WTC11 (cell line): Measurements from ENCODE around the gene EXOC3L4.

Source experiments
- ATF2 ChIP-seq: sonication (generic); formaldehyde crosslinking; IDR thresholded peaks from 2 replicates; pipeline ENCODE4 v1.8.1; 2022; ENCODE audit warnings: low read depth, missing genetic modification reagents, borderline replicate concordance
- ATF3 ChIP-seq: sonication (generic); formaldehyde crosslinking; conservative IDR thresholded peaks from 2 replicates; pipeline ENCODE4 v1.8.1; 2022; ENCODE audit warnings: mild to moderate bottlenecking, missing genetic modification reagents
- CBFB ChIP-seq: sonication (generic); formaldehyde crosslinking; IDR thresholded peaks from 2 replicates; pipeline ENCODE4 v1.8.1; 2022; ENCODE audit warnings: mild to moderate bottlenecking, low read depth, missing genetic modification reagents
- CREM ChIP-seq: sonication (generic); formaldehyde crosslinking; IDR thresholded peaks from 2 replicates; pipeline ENCODE4 v1.8.1; 2022; ENCODE audit warnings: mild to moderate bottlenecking, missing genetic modification reagents, moderate library complexity
- CTCF ChIP-seq: fragments of 200-600 bp; IDR thresholded peaks from 2 replicates; pipeline ENCODE4 v1.8.0; 2022; ENCODE audit warnings: antibody characterized with exemption
- E2F1 ChIP-seq: sonication (generic); formaldehyde crosslinking; IDR thresholded peaks from 2 replicates; pipeline ENCODE4 v1.8.0; 2022; ENCODE audit warnings: mild to moderate bottlenecking, missing genetic modification reagents
- ELF4 ChIP-seq: sonication (generic); formaldehyde crosslinking; IDR thresholded peaks from 2 replicates; pipeline ENCODE4 v1.8.1; 2022; ENCODE audit warnings: low read depth, mild to moderate bottlenecking, moderate library complexity, missing genetic modification reagents
- NFATC4 ChIP-seq: fragments of 250-450 bp; sonication (Bioruptor Pico); IDR thresholded peaks from 2 replicates; pipeline ENCODE4 v1.9.0; 2021; ENCODE audit warnings: mild to moderate bottlenecking
- NR2C2 ChIP-seq: sonication (generic); formaldehyde crosslinking; IDR thresholded peaks from 2 replicates; pipeline ENCODE4 v1.8.0; 2022; ENCODE audit warnings: mild to moderate bottlenecking, missing genetic modification reagents
- RORB ChIP-seq: fragments of 250-450 bp; sonication (Bioruptor Pico); IDR thresholded peaks from 2 replicates; pipeline ENCODE4 v1.9.0; 2021; ENCODE audit warnings: mild to moderate bottlenecking
- SP1 ChIP-seq: sonication (generic); formaldehyde crosslinking; conservative IDR thresholded peaks from 2 replicates; pipeline ENCODE4 v1.8.1; 2022; ENCODE audit warnings: missing genetic modification reagents
- USF1 ChIP-seq: sonication (generic); formaldehyde crosslinking; IDR thresholded peaks from 2 replicates; pipeline ENCODE4 v1.8.0; 2022; ENCODE audit warnings: mild to moderate bottlenecking, missing genetic modification reagents
- USF2 ChIP-seq: sonication (generic); formaldehyde crosslinking; IDR thresholded peaks from 2 replicates; pipeline ENCODE4 v1.8.1; 2023; ENCODE audit warnings: mild to moderate bottlenecking, missing genetic modification reagents, moderate library complexity
- ZNF281 ChIP-seq: sonication (generic); formaldehyde crosslinking; IDR thresholded peaks from 2 replicates; pipeline ENCODE4 v1.8.0; 2023; ENCODE audit warnings: mild to moderate bottlenecking, missing genetic modification reagents

- TF ChIP-seq ELF4 (CRISPR knock-in tag), result no peak
- TF ChIP-seq CTCF, result no peak
- TF ChIP-seq NR2C2 (CRISPR knock-in tag), result no peak
- TF ChIP-seq CBFB, result no peak
- no peak for TF ChIP-seq NFATC4 (CRISPR knock-in tag)
- no peak for TF ChIP-seq USF2 (CRISPR knock-in tag)
- TF ChIP-seq E2F1 (CRISPR knock-in tag), result no peak
- no peak for TF ChIP-seq ATF3 (CRISPR knock-in tag)
- no peak for TF ChIP-seq SP1 (CRISPR knock-in tag)
- TF ChIP-seq USF1 (CRISPR knock-in tag), result no peak
- no peak for TF ChIP-seq ZNF281 (CRISPR knock-in tag)
- TF ChIP-seq ATF2 (CRISPR knock-in tag), result no peak
- no peak for TF ChIP-seq CREM
- no peak for TF ChIP-seq RORB (CRISPR knock-in tag)
Measured at GRCh38 chr14:103131580-103131979, 37.1 kb downstream of the EXOC3L4 start.
